K562 (cell line): ENCODE measurements around the gene DEDD. TPM values are rescaled to one million over a fixed set of nuclear protein-coding genes. Genes with fewer than 3 reads are reported as not detected.
A peak's percentile ranks its signal among the peaks of the same experiment; 100 is the strongest.

Experiments used
- CBFA2T2 ChIP-seq: fragments of 450-650 bp; conservative IDR thresholded peaks from 2 replicates; pipeline ENCODE4 v1.6.1; 2017; ENCODE audit warnings: mild to moderate bottlenecking
- FOXA3 ChIP-seq, 2 experiments: fragments of 450-650 bp in 1 of 2; sonication (generic) in 1 of 2; formaldehyde crosslinking; IDR thresholded peaks in 1 of 2; conservative IDR thresholded peaks in 1 of 2; 2 replicates each; pipeline versions ENCODE4 v1.4.0 to v1.8.0; 2020 to 2022; ENCODE audit warnings: mild to moderate bottlenecking in 2 of 2, missing genetic modification reagents in 1 of 2
- HNRNPL ChIP-seq: fragments of 200-400 bp; formaldehyde crosslinking; IDR thresholded peaks from 2 replicates; pipeline ENCODE4 v1.6.1; 2017; ENCODE audit warnings: low read depth, mild to moderate bottlenecking, low read length
- NEUROD1 ChIP-seq: fragments of 150-350 bp; IDR thresholded peaks from 2 replicates; pipeline ENCODE4 v1.6.1; 2014; ENCODE audit warnings: borderline replicate concordance, low read length, low read depth; ENCODE audit not compliant: partially characterized antibody
- NFIC ChIP-seq: fragments of 450-650 bp; IDR thresholded peaks from 2 replicates; pipeline ENCODE4 v1.6.1; 2017; ENCODE audit warnings: mild to moderate bottlenecking, inconsistent platforms
- RAD51 ChIP-seq: fragments of 450-650 bp; IDR thresholded peaks from 2 replicates; pipeline ENCODE4 v1.7.1; 2016; ENCODE audit warnings: low read depth, mild to moderate bottlenecking, borderline replicate concordance
- SNAPC5 ChIP-seq: fragments of 250-450 bp; sonication (Bioruptor Pico); IDR thresholded peaks from 2 replicates; pipeline ENCODE4 v1.8.0; 2021; ENCODE audit warnings: moderate library complexity, mild to moderate bottlenecking, inconsistent platforms
- SREBF2 ChIP-seq: sonication (generic); formaldehyde crosslinking; IDR thresholded peaks from 2 replicates; pipeline ENCODE4 v1.4.0; 2020; ENCODE audit warnings: mild to moderate bottlenecking, missing genetic modification reagents
- THAP7 ChIP-seq: fragments of 250-450 bp; sonication (Bioruptor Pico); IDR thresholded peaks from 2 replicates; pipeline ENCODE4 v1.5.0; 2021
- ZBTB11 ChIP-seq, 3 experiments: fragments of 200-800 bp in 1 of 3; fragments of 250-450 bp in 1 of 3; fragments of 450-650 bp in 1 of 3; sonication (Bioruptor Pico) in 1 of 3; sonication (Bioruptor generic) in 1 of 3; formaldehyde crosslinking in 1 of 3; IDR thresholded peaks; 2 replicates each; pipeline versions ENCODE4 v1.6.1 to v1.8.0; 2016 to 2022; ENCODE audit warnings: mild to moderate bottlenecking in 2 of 3, missing genetic modification characterization in 2 of 3, missing compliant biosample characterization in 1 of 3, moderate library complexity in 1 of 3
- polyA plus RNA-seq, 8 experiments: library from polyadenylated mRNA; depleted of rRNA in 4 of 8; stranded (reverse) in 5 of 8; unstranded in 3 of 8; fragments of >200 nt; fragmentation: Nextera tagmentation in 2 of 8; fragmentation: Illumina TruSeq in 1 of 8; extraction: Ambion mirVana in 2 of 8; extraction: Trizol in 1 of 8; gene quantifications; 2 replicates each; pipeline versions ENCODE4 v1.2.1 to v1.2.3, GENCODE V29; 2011 to 2014; ENCODE audit warnings: inconsistent platforms in 1 of 8, missing spikeins in 1 of 8
- total RNA-seq, 7 experiments: library from RNA; depleted of rRNA in 6 of 7; stranded (reverse); fragments of >200 nt in 6 of 7; fragmentation: Illumina TruSeq in 2 of 7; extraction: Trizol in 2 of 7; gene quantifications; 2 replicates each; pipeline versions ENCODE4 v1.2.1 to v1.2.3, GENCODE V29; 2011 to 2021; ENCODE audit warnings: low replicate concordance in 1 of 7
- TF ChIP-seq, protein P1 (sequence below): sonication (generic); formaldehyde crosslinking; IDR thresholded peaks from 2 replicates; pipeline ENCODE4 v1.8.0; 2023; ENCODE audit warnings: missing genetic modification reagents, mild to moderate bottlenecking, borderline replicate concordance
- TF ChIP-seq, protein P2 (sequence below): fragments of 450-650 bp; IDR thresholded peaks from 2 replicates; pipeline ENCODE4 v1.6.1; 2017; ENCODE audit warnings: antibody characterized with exemption, mild to moderate bottlenecking

Gene DEDD
- total and polyA plus RNA-seq, 9 of the 15 experiments (the other 6 are each of a cell fraction or from before 2014, with no cell fraction given) = 11.6 to 41.0 (median 16.8) TPM

- TF ChIP-seq, protein P1, sequence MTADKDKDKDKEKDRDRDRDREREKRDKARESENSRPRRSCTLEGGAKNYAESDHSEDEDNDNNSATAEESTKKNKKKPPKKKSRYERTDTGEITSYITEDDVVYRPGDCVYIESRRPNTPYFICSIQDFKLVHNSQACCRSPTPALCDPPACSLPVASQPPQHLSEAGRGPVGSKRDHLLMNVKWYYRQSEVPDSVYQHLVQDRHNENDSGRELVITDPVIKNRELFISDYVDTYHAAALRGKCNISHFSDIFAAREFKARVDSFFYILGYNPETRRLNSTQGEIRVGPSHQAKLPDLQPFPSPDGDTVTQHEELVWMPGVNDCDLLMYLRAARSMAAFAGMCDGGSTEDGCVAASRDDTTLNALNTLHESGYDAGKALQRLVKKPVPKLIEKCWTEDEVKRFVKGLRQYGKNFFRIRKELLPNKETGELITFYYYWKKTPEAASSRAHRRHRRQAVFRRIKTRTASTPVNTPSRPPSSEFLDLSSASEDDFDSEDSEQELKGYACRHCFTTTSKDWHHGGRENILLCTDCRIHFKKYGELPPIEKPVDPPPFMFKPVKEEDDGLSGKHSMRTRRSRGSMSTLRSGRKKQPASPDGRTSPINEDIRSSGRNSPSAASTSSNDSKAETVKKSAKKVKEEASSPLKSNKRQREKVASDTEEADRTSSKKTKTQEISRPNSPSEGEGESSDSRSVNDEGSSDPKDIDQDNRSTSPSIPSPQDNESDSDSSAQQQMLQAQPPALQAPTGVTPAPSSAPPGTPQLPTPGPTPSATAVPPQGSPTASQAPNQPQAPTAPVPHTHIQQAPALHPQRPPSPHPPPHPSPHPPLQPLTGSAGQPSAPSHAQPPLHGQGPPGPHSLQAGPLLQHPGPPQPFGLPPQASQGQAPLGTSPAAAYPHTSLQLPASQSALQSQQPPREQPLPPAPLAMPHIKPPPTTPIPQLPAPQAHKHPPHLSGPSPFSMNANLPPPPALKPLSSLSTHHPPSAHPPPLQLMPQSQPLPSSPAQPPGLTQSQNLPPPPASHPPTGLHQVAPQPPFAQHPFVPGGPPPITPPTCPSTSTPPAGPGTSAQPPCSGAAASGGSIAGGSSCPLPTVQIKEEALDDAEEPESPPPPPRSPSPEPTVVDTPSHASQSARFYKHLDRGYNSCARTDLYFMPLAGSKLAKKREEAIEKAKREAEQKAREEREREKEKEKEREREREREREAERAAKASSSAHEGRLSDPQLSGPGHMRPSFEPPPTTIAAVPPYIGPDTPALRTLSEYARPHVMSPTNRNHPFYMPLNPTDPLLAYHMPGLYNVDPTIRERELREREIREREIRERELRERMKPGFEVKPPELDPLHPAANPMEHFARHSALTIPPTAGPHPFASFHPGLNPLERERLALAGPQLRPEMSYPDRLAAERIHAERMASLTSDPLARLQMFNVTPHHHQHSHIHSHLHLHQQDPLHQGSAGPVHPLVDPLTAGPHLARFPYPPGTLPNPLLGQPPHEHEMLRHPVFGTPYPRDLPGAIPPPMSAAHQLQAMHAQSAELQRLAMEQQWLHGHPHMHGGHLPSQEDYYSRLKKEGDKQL (CRISPR knock-in tag) = no peak
- no peak for TF ChIP-seq SNAPC5 (CRISPR knock-in tag)
- peak; percentile 83 for TF ChIP-seq NEUROD1
- TF ChIP-seq FOXA3 (CRISPR knock-in tag; conservative IDR thresholded peaks at IDR 0.05 in 1 of 2, IDR thresholded peaks at IDR 0.05 in 1 of 2) = peak in 1 of 2 experiments; percentile 65; a peak in 1 of 4 replicates
- peak; percentile 32; the same call in 1 of the 2 replicates for TF ChIP-seq RAD51
- no peak for TF ChIP-seq SREBF2 (CRISPR knock-in tag)
- peak; percentile 92 to 99 (median 97); a peak in 5 of 6 replicates for TF ChIP-seq ZBTB11 (CRISPR knock-in tag; IDR thresholded peaks at IDR 0.05)
- no peak for TF ChIP-seq HNRNPL
- TF ChIP-seq NFIC = peak; percentile 45
- no peak for TF ChIP-seq THAP7 (CRISPR knock-in tag)
- no peak for TF ChIP-seq CBFA2T2
- TF ChIP-seq, protein P2, sequence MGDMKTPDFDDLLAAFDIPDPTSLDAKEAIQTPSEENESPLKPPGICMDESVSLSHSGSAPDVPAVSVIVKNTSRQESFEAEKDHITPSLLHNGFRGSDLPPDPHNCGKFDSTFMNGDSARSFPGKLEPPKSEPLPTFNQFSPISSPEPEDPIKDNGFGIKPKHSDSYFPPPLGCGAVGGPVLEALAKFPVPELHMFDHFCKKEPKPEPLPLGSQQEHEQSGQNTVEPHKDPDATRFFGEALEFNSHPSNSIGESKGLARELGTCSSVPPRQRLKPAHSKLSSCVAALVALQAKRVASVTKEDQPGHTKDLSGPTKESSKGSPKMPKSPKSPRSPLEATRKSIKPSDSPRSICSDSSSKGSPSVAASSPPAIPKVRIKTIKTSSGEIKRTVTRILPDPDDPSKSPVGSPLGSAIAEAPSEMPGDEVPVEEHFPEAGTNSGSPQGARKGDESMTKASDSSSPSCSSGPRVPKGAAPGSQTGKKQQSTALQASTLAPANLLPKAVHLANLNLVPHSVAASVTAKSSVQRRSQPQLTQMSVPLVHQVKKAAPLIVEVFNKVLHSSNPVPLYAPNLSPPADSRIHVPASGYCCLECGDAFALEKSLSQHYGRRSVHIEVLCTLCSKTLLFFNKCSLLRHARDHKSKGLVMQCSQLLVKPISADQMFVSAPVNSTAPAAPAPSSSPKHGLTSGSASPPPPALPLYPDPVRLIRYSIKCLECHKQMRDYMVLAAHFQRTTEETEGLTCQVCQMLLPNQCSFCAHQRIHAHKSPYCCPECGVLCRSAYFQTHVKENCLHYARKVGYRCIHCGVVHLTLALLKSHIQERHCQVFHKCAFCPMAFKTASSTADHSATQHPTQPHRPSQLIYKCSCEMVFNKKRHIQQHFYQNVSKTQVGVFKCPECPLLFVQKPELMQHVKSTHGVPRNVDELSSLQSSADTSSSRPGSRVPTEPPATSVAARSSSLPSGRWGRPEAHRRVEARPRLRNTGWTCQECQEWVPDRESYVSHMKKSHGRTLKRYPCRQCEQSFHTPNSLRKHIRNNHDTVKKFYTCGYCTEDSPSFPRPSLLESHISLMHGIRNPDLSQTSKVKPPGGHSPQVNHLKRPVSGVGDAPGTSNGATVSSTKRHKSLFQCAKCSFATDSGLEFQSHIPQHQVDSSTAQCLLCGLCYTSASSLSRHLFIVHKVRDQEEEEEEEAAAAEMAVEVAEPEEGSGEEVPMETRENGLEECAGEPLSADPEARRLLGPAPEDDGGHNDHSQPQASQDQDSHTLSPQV = no peak
Measured at GRCh38 chr1:161153682-161154337, 21.3 kb upstream of the DEDD start, which contains the start of gene UFC1 (continued).
